Measurements from ENCODE around the gene DARS1. TPM values are rescaled to one million over a fixed set of nuclear protein-coding genes. Genes with fewer than 3 reads are reported as not detected.

Gene DARS1
- total and polyA plus RNA-seq, 2 of the 13 experiments (the other 11 are each of a cell fraction or from before 2014, with no cell fraction given): 149 to 230 TPM

- TF ChIP-seq HNF1A (IDR thresholded peaks at IDR 0.05; ENCODE audit: low read depth) (no peak), HNF1A (CRISPR knock-in tag; IDR thresholded peaks at IDR 0.05; ENCODE audit: borderline replicate concordance) (no peak), ZNF460 (CRISPR knock-in tag; IDR thresholded peaks at IDR 0.05; ENCODE audit: borderline replicate concordance) (no peak), ZNF253 (CRISPR knock-in tag; IDR thresholded peaks at IDR 0.05; ENCODE audit: borderline replicate concordance) (no peak), LCORL (IDR thresholded peaks at IDR 0.05) (no peak), LCORL (CRISPR knock-in tag; IDR thresholded peaks at IDR 0.05) (no peak), ELF1 (CRISPR knock-in tag; IDR thresholded peaks at IDR 0.05) (peak; percentile 69), KDM4B (CRISPR knock-in tag; IDR thresholded peaks at IDR 0.05) (no peak), IRX3 (CRISPR knock-in tag; IDR thresholded peaks at IDR 0.05; ENCODE audit: borderline replicate concordance, low read depth) (peak; percentile 95; the same call in 1 of the 2 replicates), ZSCAN21 (CRISPR knock-in tag; IDR thresholded peaks at IDR 0.05; ENCODE audit: borderline replicate concordance) (0 out of 2 replicates have a peak, but pooled peaks have one; percentile 26), HNRNPUL1 (IDR thresholded peaks at IDR 0.05; ENCODE audit: low read depth, low read length) (no peak), CENPBD1 (CRISPR knock-in tag; IDR thresholded peaks at IDR 0.05; ENCODE audit: borderline replicate concordance, low read depth) (no peak; the same call in 1 of the 2 replicates), AGO1 (IDR thresholded peaks at IDR 0.05; ENCODE audit: low read depth, low read length, poor library complexity, severe bottlenecking) (no peak), HOXA7 (CRISPR knock-in tag; IDR thresholded peaks at IDR 0.05) (peak; percentile 88; the same call in 1 of the 2 replicates), ZNF576 (CRISPR knock-in tag; IDR thresholded peaks at IDR 0.05) (0 out of 2 replicates have a peak, but pooled peaks have one; percentile 16), HNF4G (IDR thresholded peaks at IDR 0.05; ENCODE audit: borderline replicate concordance, low read depth, low read length) (no peak), HNF4G (CRISPR knock-in tag; IDR thresholded peaks at IDR 0.05; ENCODE audit: borderline replicate concordance, low read depth) (no peak), FOXP1 (IDR thresholded peaks at IDR 0.05) (no peak), FOXP1 (CRISPR knock-in tag; IDR thresholded peaks at IDR 0.05) (no peak), ZNF160 (CRISPR knock-in tag; IDR thresholded peaks at IDR 0.05) (peak; percentile 65; the same call in 1 of the 2 replicates), HIVEP1 (CRISPR knock-in tag; IDR thresholded peaks at IDR 0.05) (peak; percentile 69), PRDM15 (CRISPR knock-in tag; IDR thresholded peaks at IDR 0.05) (no peak)
Observed at GRCh38 chr2:135876066-135876711, 109.2 kb downstream of the DARS1 start, which contains the start of gene MCM6 (continued).
